WTC11 (cell line): ENCODE data around the gene HPCAL1. TPM values are rescaled to one million over a fixed set of nuclear protein-coding genes. Genes with fewer than 3 reads are reported as not detected.

ENCODE experiments used
- ATAC-seq: fragments of 200-7000 bp; cut with Tn5 transposase; 2 replicates; pipeline ENCODE4 v1.10.0; 2021; ENCODE audit warnings: mild to moderate bottlenecking, moderate library complexity
- CTCF ChIA-PET: fragments of 300-600 bp; sonication (Branson Sonifier 250); formaldehyde crosslinking; loops from one replicate; lab custom pipeline; 2021; ENCODE audit warnings: antibody characterized with exemption; lab: Charles Lee
- POLR2A ChIA-PET: fragments of 350-600 bp; sonication (Branson Sonifier 250); formaldehyde crosslinking; loops from one replicate; lab custom pipeline; 2021; ENCODE audit warnings: antibody characterized with exemption; lab: Charles Lee
- DNase-seq: peaks from one replicate; pipeline ENCODE4 v3.0.0; 2021; ENCODE audit warnings: low spot score
- H3K27ac Mint-ChIP-seq: 2 replicates; pipeline ENCODE4 v1.8.0; 2021; ENCODE audit warnings: mixed read lengths
- H3K27me3 Mint-ChIP-seq: 2 replicates; pipeline ENCODE4 v1.8.0; 2021; ENCODE audit warnings: low read depth, mild to moderate bottlenecking, moderate library complexity, mixed read lengths
- H3K36me3 Mint-ChIP-seq: 2 replicates; pipeline ENCODE4 v1.8.0; 2021; ENCODE audit warnings: mixed read lengths
- H3K4me1 Mint-ChIP-seq: 2 replicates; pipeline ENCODE4 v1.8.0; 2022; ENCODE audit warnings: mixed read lengths
- H3K4me3 Mint-ChIP-seq: 2 replicates; pipeline ENCODE4 v1.8.0; 2021; ENCODE audit warnings: mild to moderate bottlenecking, moderate library complexity, mixed read lengths
- H3K9me3 Mint-ChIP-seq: 2 replicates; pipeline ENCODE4 v1.8.0; 2021; ENCODE audit warnings: mixed read lengths
- ATF1 ChIP-seq: sonication (generic); formaldehyde crosslinking; IDR thresholded peaks from 2 replicates; pipeline ENCODE4 v1.8.1; 2023; ENCODE audit warnings: mild to moderate bottlenecking, moderate library complexity, missing genetic modification reagents
- ATF3 ChIP-seq: sonication (generic); formaldehyde crosslinking; conservative IDR thresholded peaks from 2 replicates; pipeline ENCODE4 v1.8.1; 2022; ENCODE audit warnings: mild to moderate bottlenecking, missing genetic modification reagents
- FOXP4 ChIP-seq: sonication (generic); formaldehyde crosslinking; IDR thresholded peaks from 2 replicates; pipeline ENCODE4 v1.8.0; 2022; ENCODE audit warnings: mild to moderate bottlenecking, missing genetic modification reagents
- GABPB1 ChIP-seq: sonication (generic); formaldehyde crosslinking; IDR thresholded peaks from 2 replicates; pipeline ENCODE4 v1.8.1; 2023; ENCODE audit warnings: mild to moderate bottlenecking, missing genetic modification reagents
- JAZF1 ChIP-seq: fragments of 250-450 bp; sonication (Bioruptor Pico); IDR thresholded peaks from 2 replicates; pipeline ENCODE4 v1.9.0; 2021; ENCODE audit warnings: moderate library complexity, mild to moderate bottlenecking, inconsistent platforms
- KAT7 ChIP-seq: sonication (generic); formaldehyde crosslinking; IDR thresholded peaks from 2 replicates; pipeline ENCODE4 v1.8.1; 2023; ENCODE audit warnings: missing genetic modification reagents, mild to moderate bottlenecking, borderline replicate concordance
- NR1H2 ChIP-seq: sonication (generic); formaldehyde crosslinking; IDR thresholded peaks from 2 replicates; pipeline ENCODE4 v1.9.0; 2021; ENCODE audit warnings: mild to moderate bottlenecking, moderate library complexity, missing genetic modification reagents
- NR3C1 ChIP-seq: sonication (generic); formaldehyde crosslinking; conservative IDR thresholded peaks from 2 replicates; pipeline ENCODE4 v1.8.1; 2023; ENCODE audit warnings: low read depth, mild to moderate bottlenecking, missing genetic modification reagents
- PRDM15 ChIP-seq: sonication (generic); formaldehyde crosslinking; IDR thresholded peaks from 2 replicates; pipeline ENCODE4 v1.8.0; 2022; ENCODE audit warnings: missing genetic modification reagents
- RORB ChIP-seq: fragments of 250-450 bp; sonication (Bioruptor Pico); IDR thresholded peaks from 2 replicates; pipeline ENCODE4 v1.9.0; 2021; ENCODE audit warnings: mild to moderate bottlenecking
- SOX15 ChIP-seq: fragments of 250-450 bp; sonication (Bioruptor Pico); IDR thresholded peaks from 2 replicates; pipeline ENCODE4 v1.9.0; 2021; ENCODE audit warnings: mild to moderate bottlenecking
- STAT6 ChIP-seq: sonication (generic); formaldehyde crosslinking; conservative IDR thresholded peaks from 2 replicates; pipeline ENCODE4 v1.8.1; 2023; ENCODE audit warnings: mild to moderate bottlenecking, low read depth, missing genetic modification reagents, moderate library complexity
- TEAD1 ChIP-seq: sonication (generic); formaldehyde crosslinking; IDR thresholded peaks from 2 replicates; pipeline ENCODE4 v1.8.0; 2022; ENCODE audit warnings: mild to moderate bottlenecking, missing genetic modification reagents
- USF2 ChIP-seq: sonication (generic); formaldehyde crosslinking; IDR thresholded peaks from 2 replicates; pipeline ENCODE4 v1.8.1; 2023; ENCODE audit warnings: mild to moderate bottlenecking, missing genetic modification reagents, moderate library complexity
- ZBTB43 ChIP-seq: sonication (generic); formaldehyde crosslinking; IDR thresholded peaks from 2 replicates; pipeline ENCODE4 v1.8.1; 2023; ENCODE audit warnings: mild to moderate bottlenecking, missing genetic modification reagents
- ZNF263 ChIP-seq: sonication (generic); formaldehyde crosslinking; IDR thresholded peaks from 2 replicates; pipeline ENCODE4 v1.8.1; 2022; ENCODE audit warnings: low read depth, mild to moderate bottlenecking, moderate library complexity, missing genetic modification reagents
- total RNA-seq: library from RNA; stranded (reverse); gene quantifications from 3 replicates; pipeline ENCODE4 v1.2.3, GENCODE V29; 2021

The HPCAL1 gene
- total RNA-seq, 1 experiment from 2014 or later: 11.8 TPM

GRCh38 chr2:10321622-10322021, 18.9 kb downstream of the HPCAL1 start (continued):
- TF ChIP-seq GABPB1 (CRISPR knock-in tag): no peak
- no peak for TF ChIP-seq SOX15
- TF ChIP-seq USF2 (CRISPR knock-in tag): no peak
- no peak for TF ChIP-seq RORB (CRISPR knock-in tag)

- Mint-ChIP-seq H3K4me3 (no peak overlapping the region), H3K27me3 (no peaks in the 10 kb centered on the region), H3K27ac (no peak overlapping the region), H3K9me3 (peaks cover 9% of the 10 kb centered on the region), H3K36me3 (peaks cover 8% of the 10 kb centered on the region; the same call in 1 of the 2 replicates), H3K4me1 (peaks cover 43% of the 10 kb centered on the region)
- ATAC-seq (no peak), DNase-seq (no peak)
- ChIA-PET POLR2A (no interaction called here), CTCF (interaction anchor here (2.2 kb wide), 1 partner anchor 19 kb away, joined by 7 read pairs; the partner anchor contains the start of gene HPCAL1)
- no peak for TF ChIP-seq ZBTB43 (CRISPR knock-in tag)
- TF ChIP-seq NR3C1 (CRISPR knock-in tag): no peak
- no peak for TF ChIP-seq ZNF263
- TF ChIP-seq PRDM15 (CRISPR knock-in tag): no peak
- TF ChIP-seq JAZF1 (CRISPR knock-in tag): no peak
- no peak for TF ChIP-seq NR1H2
- TF ChIP-seq STAT6: no peak
- TF ChIP-seq SOX15: no peak
- TF ChIP-seq TEAD1 (CRISPR knock-in tag): no peak
- TF ChIP-seq FOXP4: no peak
- TF ChIP-seq KAT7 (CRISPR knock-in tag): no peak
- TF ChIP-seq ATF1: no peak
- TF ChIP-seq ATF3 (CRISPR knock-in tag): no peak
Measured at GRCh38 chr2:10322481-10322880, 19.8 kb downstream of the HPCAL1 start.
